ENCODE results near the gene BMP2K. TPM values are rescaled to one million over a fixed set of nuclear protein-coding genes. Genes with fewer than 3 reads are reported as not detected.

The BMP2K gene
- total RNA-seq, 1 experiment from 2014 or later: 45.6 TPM

- H3K4me1 Mint-ChIP-seq (ENCODE audit: low read depth, unreplicated experiment): no peaks in the 10 kb centered on the region
- Histone ChIP-seq H3K4me3 (ENCODE audit: low read depth, low read length) (no peak overlapping the region), H3K4me1 (peaks cover 17% of the 10 kb centered on the region; the same call in 1 of the 2 replicates), H3K9me3 (no peaks in the 10 kb centered on the region), H3K36me3 (ENCODE audit: control insufficient read depth, insufficient read depth, low read length) (no peaks in the 10 kb centered on the region), H3K27me3 (replicated peaks; ENCODE audit: control insufficient read depth, insufficient read depth, low read length) (no peaks in the 10 kb centered on the region)
- H3K27me3 Mint-ChIP-seq (ENCODE audit: insufficient read depth, unreplicated experiment): peaks cover under 1% of the 10 kb centered on the region
- no TSS peak for BruUV-seq (replicated peaks)
- TF ChIP-seq CTCF (IDR thresholded peaks at IDR 0.05; ENCODE audit: insufficient read depth in 1 of 2, low read depth in 1 of 2, low read length in 1 of 2, severe bottlenecking in 1 of 2, unreplicated experiment in 1 of 2): no peak
- H3K27ac Mint-ChIP-seq (ENCODE audit: unreplicated experiment): no peak overlapping the region
- CTCF ChIA-PET: no interaction called here
- H3K4me3 Mint-ChIP-seq (ENCODE audit: unreplicated experiment): no peak overlapping the region
- no peak for DNase-seq
- POLR2A ChIA-PET: no interaction called here
- intact Hi-C loops (cut with micrococcal nuclease; ENCODE audit: unreplicated experiment): loop anchor here (10.0 kb wide), 1 partner anchor 973 kb away; no protein-coding TSS in a partner anchor
- peaks cover 6% of the 10 kb centered on the region for H3K36me3 Mint-ChIP-seq (ENCODE audit: insufficient read depth, unreplicated experiment)
- H3K9me3 Mint-ChIP-seq (ENCODE audit: unreplicated experiment): no peaks in the 10 kb centered on the region
These were observed 161.7 kb downstream of the BMP2K start for GRCh38 chr4:78937837-78938236.

DNA sequence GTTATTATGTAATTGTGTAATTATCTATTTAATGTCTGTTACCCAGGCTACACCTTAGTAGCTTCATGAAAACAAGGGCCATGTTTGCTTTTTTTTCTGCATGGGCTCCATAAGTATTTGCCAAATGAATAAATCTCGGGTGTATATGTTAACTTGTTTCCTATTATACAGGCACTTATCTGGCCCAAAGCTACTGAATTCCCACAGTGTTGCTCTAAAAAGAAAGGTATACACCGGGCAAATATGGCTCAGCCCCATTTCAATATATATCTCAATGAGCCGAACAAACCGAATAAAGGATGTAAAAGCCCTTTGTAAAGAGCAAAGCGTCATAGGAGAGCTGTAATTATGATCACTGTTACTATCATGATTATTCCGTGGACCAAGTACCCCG is 162.3 kb downstream of the BMP2K start:
- Mint-ChIP-seq H3K36me3 (ENCODE audit: insufficient read depth, unreplicated experiment) (peaks cover 6% of the 10 kb centered on the region), H3K9me3 (ENCODE audit: unreplicated experiment) (no peaks in the 10 kb centered on the region), H3K27ac (ENCODE audit: unreplicated experiment) (peak overlapping the region; percentile 65), H3K4me1 (ENCODE audit: low read depth, unreplicated experiment) (no peaks in the 10 kb centered on the region), H3K4me3 (ENCODE audit: unreplicated experiment) (peak overlapping the region; percentile 92), H3K27me3 (ENCODE audit: insufficient read depth, unreplicated experiment) (peaks cover 4% of the 10 kb centered on the region)
- no peaks in the 10 kb centered on the region for H3K9me3 ChIP-seq
- TF ChIP-seq CTCF (IDR thresholded peaks at IDR 0.05; ENCODE audit: insufficient read depth in 1 of 2, low read depth in 1 of 2, low read length in 1 of 2, severe bottlenecking in 1 of 2, unreplicated experiment in 1 of 2): no peak
- peak overlapping the region; percentile 69 for H3K4me3 ChIP-seq (ENCODE audit: low read depth, low read length)
- H3K36me3 ChIP-seq (ENCODE audit: control insufficient read depth, insufficient read depth, low read length): no peaks in the 10 kb centered on the region
- no peak for DNase-seq
- no peaks in the 10 kb centered on the region for H3K27me3 ChIP-seq (replicated peaks; ENCODE audit: control insufficient read depth, insufficient read depth, low read length)
- ChIA-PET CTCF (no interaction called here), POLR2A (interaction anchor here (0.6 kb wide), 1 partner anchor 1109 kb away, joined by 3 read pairs; no protein-coding TSS in a partner anchor)
- TSS peak; percentile 50 for BruUV-seq (replicated peaks)
- intact Hi-C loops (cut with micrococcal nuclease; ENCODE audit: unreplicated experiment): loop anchor here (10.0 kb wide), 1 partner anchor 974 kb away; no protein-coding TSS in a partner anchor
- H3K4me1 ChIP-seq: peaks cover 17% of the 10 kb centered on the region; the same call in 1 of the 2 replicates

DNA sequence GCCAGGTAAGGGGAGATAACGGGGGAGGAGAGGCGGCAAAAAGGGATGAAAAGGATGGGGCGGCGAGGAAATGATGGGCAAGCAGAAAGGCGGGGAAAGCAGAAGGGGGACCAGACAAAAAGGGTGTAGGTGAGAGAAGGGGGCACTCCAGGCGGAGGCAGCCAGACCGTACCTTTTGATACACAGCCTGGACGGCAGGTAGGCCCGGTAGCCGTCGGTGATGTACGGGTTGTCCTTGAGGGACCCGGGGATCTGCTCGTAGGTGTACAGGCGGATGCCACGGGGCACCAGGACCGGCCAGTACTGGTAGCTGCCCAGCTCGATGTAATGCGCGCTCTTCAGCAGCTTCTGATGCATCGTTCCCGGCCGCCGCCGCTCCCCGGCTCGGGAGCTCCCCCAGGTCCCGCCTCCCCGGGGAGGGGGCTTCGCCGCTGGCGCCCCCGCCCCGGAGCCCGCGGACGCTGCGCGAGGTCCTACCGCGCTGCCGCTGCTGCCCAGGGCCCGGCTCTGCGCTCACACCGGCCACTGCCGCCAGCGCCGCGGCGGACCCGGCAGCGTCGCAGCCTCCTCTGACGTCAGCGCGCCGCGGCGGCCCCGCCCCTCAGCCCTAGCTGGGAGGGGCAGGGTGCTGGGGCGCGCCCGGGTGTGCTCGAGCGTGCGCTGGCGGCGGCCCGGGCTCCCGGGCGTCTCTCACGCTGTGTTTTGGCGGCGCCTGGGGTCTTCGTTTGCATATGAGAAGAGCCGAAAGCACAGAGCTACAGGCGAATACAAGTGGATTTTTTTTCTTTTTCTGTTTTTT is 162.9 kb downstream of the BMP2K start, which contains the start of gene PAQR3:
TSS of gene PAQR3 (minus strand) at position 571 of the 799 bp plus-strand sequence. CDS start at position 357, 214 bp downstream.
- Mint-ChIP-seq H3K4me3 (ENCODE audit: unreplicated experiment) (peak within 1 kb of the TSS; percentile 92), H3K36me3 (ENCODE audit: insufficient read depth, unreplicated experiment) (peaks cover 6% of the 10 kb centered on the region), H3K9me3 (ENCODE audit: unreplicated experiment) (no peaks in the 10 kb centered on the region), H3K27me3 (ENCODE audit: insufficient read depth, unreplicated experiment) (peaks cover 10% of the 10 kb centered on the region), H3K4me1 (ENCODE audit: low read depth, unreplicated experiment) (no peaks in the 10 kb centered on the region), H3K27ac (ENCODE audit: unreplicated experiment) (peak within 1 kb of the TSS; percentile 65)
- H3K36me3 ChIP-seq (ENCODE audit: control insufficient read depth, insufficient read depth, low read length): no peaks in the 10 kb centered on the region
- H3K27me3 ChIP-seq (replicated peaks; ENCODE audit: control insufficient read depth, insufficient read depth, low read length): no peaks in the 10 kb centered on the region
- ChIA-PET POLR2A (interaction anchor here (0.6 to 1.0 kb wide), 5 partner anchors 8 to 1109 kb away, joined by 3 to 8 read pairs (median 6); no protein-coding TSS in a partner anchor), CTCF (interaction anchor here (0.6 kb wide), 2 partner anchors 715 to 1383 kb away, joined by 3 to 4 read pairs; no protein-coding TSS in a partner anchor)
- peak within 1 kb of the TSS; percentile 69 for H3K4me3 ChIP-seq (ENCODE audit: low read depth, low read length)
- no peak for TF ChIP-seq CTCF (IDR thresholded peaks at IDR 0.05; ENCODE audit: insufficient read depth in 1 of 2, low read depth in 1 of 2, low read length in 1 of 2, severe bottlenecking in 1 of 2, unreplicated experiment in 1 of 2)
- BruUV-seq (replicated peaks): no TSS peak
- no peaks in the 10 kb centered on the region for H3K9me3 ChIP-seq
- intact Hi-C loops (cut with micrococcal nuclease; ENCODE audit: unreplicated experiment): loop anchor here (10.0 kb wide), 1 partner anchor 974 kb away; no protein-coding TSS in a partner anchor
- H3K4me1 ChIP-seq: peaks cover 17% of the 10 kb centered on the region; the same call in 1 of the 2 replicates
- DNase-seq: peak; percentile 70 to 88
